D341Med (cell line): ENCODE results near the gene CDH13.

Experiments
- DNase-seq: peaks from one replicate; pipeline ENCODE4 v3.0.0; 2012; ENCODE audit warnings: low spot score

CDH13 gene

GRCh38 chr16:83723244-83723643 lies 1096.5 kb downstream of the CDH13 start:
- DNase-seq: no peak

GRCh38 chr16:83723901-83724300 lies 1097.1 kb downstream of the CDH13 start:
- DNase-seq: no peak

GRCh38 chr16:83724585-83724984 lies 1097.8 kb downstream of the CDH13 start:
- DNase-seq: no peak

GRCh38 chr16:83725313-83725712 lies 1098.5 kb downstream of the CDH13 start:
- no peak for DNase-seq

GRCh38 chr16:83727018-83727417 lies 1100.2 kb downstream of the CDH13 start:
- DNase-seq: no peak

GRCh38 chr16:83727751-83728352 lies 1101.1 kb downstream of the CDH13 start:
- no peak for DNase-seq

GRCh38 chr16:83728492-83728891 lies 1101.7 kb downstream of the CDH13 start:
- DNase-seq: no peak

- DNase-seq: no peak
Measured at GRCh38 chr16:83730812-83731211, 1104.0 kb downstream of the CDH13 start.

GRCh38 chr16:83732536-83732935 lies 1105.8 kb downstream of the CDH13 start:
- DNase-seq: no peak

- no peak for DNase-seq
Measured at GRCh38 chr16:83733301-83733700, 1106.5 kb downstream of the CDH13 start.

GRCh38 chr16:83734136-83734535 lies 1107.4 kb downstream of the CDH13 start:
- DNase-seq: no peak

GRCh38 chr16:83737729-83738354 lies 1111.1 kb downstream of the CDH13 start:
- DNase-seq: no peak

- no peak for DNase-seq
Measured at GRCh38 chr16:83738923-83739503, 1112.2 kb downstream of the CDH13 start.

- no peak for DNase-seq
Measured at GRCh38 chr16:83742124-83742899, 1115.5 kb downstream of the CDH13 start.

GRCh38 chr16:83743241-83743640 lies 1116.5 kb downstream of the CDH13 start:
- DNase-seq: no peak

GRCh38 chr16:83743720-83744119 lies 1117.0 kb downstream of the CDH13 start:
- no peak for DNase-seq

GRCh38 chr16:83744441-83744981 lies 1117.7 kb downstream of the CDH13 start:
- no peak for DNase-seq

- DNase-seq: no peak
Measured at GRCh38 chr16:83746611-83747010, 1119.8 kb downstream of the CDH13 start.

- no peak for DNase-seq
Measured at GRCh38 chr16:83747936-83748335, 1121.2 kb downstream of the CDH13 start.

- DNase-seq: no peak
Measured at GRCh38 chr16:83755391-83755790, 1128.6 kb downstream of the CDH13 start.

GRCh38 chr16:83762141-83762991 lies 1135.6 kb downstream of the CDH13 start:
- DNase-seq: no peak

GRCh38 chr16:83762992-83763358 lies 1136.2 kb downstream of the CDH13 start:
- DNase-seq: no peak
